ENCODE results near the gene TTC39C.

GRCh38 chr18:24173997-24174396, 159.4 kb downstream of the TTC39C start:
- TF ChIP-seq EP300 (IDR thresholded peaks at IDR 0.05; ENCODE audit: borderline replicate concordance): no peak
- no peak for TF ChIP-seq TAF1 (IDR thresholded peaks at IDR 0.05; ENCODE audit: low read depth)
- TF ChIP-seq MAX (IDR thresholded peaks at IDR 0.05): no peak
- TF ChIP-seq TEAD4 (IDR thresholded peaks at IDR 0.05): no peak
- TF ChIP-seq USF1 (IDR thresholded peaks at IDR 0.05): no peak

Data from Ishikawa (cell line).